ENCODE results near the gene PPP2R5A.
"Not testable (repeated sequence)": the region's sequence is repeated elsewhere in the genome, so short reads cannot be mapped to it uniquely, and the experiment has no call there.

Gene PPP2R5A

DNA sequence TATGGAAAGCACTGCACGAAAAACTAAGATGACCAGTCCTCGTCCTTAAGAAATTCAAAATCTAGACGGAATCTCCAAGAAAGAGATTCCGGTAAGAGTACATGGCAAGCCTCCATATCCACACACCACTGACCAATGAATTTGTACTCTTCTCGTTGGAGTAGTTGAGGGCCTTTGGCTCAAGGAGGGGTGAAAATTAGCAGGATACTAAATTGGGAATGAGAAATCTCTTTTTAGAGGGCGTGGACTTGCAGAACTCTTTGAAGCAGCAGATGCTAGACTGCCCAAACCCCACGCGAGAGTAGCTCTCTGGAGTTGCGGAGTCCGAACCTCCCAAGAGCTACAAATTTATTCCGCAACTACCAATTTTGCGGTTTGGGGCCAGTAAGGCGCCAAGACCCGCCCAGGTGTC lies 872 bp upstream of the PPP2R5A start:
- TF ChIP-seq POLR2A (IDR thresholded peaks at IDR 0.05; ENCODE audit: extremely low read depth, insufficient read length) (no peak), MYC (IDR thresholded peaks at IDR 0.05; ENCODE audit: low read depth, low read length) (no peak), CTCF (IDR thresholded peaks at IDR 0.05; ENCODE audit: low read depth, low read length) (no peak)
- TF ChIP-seq, protein P1, sequence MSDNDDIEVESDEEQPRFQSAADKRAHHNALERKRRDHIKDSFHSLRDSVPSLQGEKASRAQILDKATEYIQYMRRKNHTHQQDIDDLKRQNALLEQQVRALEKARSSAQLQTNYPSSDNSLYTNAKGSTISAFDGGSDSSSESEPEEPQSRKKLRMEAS (IDR thresholded peaks at IDR 0.05; ENCODE audit: low read depth, low read length): no peak
- H3K4me3 ChIP-seq (ENCODE audit: low read depth, low read length): peak overlapping the region; percentile 88
- DNase-seq (ENCODE audit: low read depth): no peak

GRCh38 chr1:212285685-212286555 lies 710 bp downstream of the PPP2R5A start:
- DNase-seq (ENCODE audit: low read depth): peak; percentile 78
- H3K4me3 ChIP-seq (ENCODE audit: low read depth, low read length): peak overlapping the region; percentile 96
- no peak for TF ChIP-seq MYC (IDR thresholded peaks at IDR 0.05; ENCODE audit: low read depth, low read length)
- TF ChIP-seq CTCF (IDR thresholded peaks at IDR 0.05; ENCODE audit: low read depth, low read length): no peak
- no peak for TF ChIP-seq POLR2A (IDR thresholded peaks at IDR 0.05; ENCODE audit: extremely low read depth, insufficient read length)
- TF ChIP-seq, protein P1 (IDR thresholded peaks at IDR 0.05; ENCODE audit: low read depth, low read length): no peak

- TF ChIP-seq, protein P1 (IDR thresholded peaks at IDR 0.05; ENCODE audit: low read depth, low read length): no peak
- TF ChIP-seq CTCF (IDR thresholded peaks at IDR 0.05; ENCODE audit: low read depth, low read length) (no peak), MYC (IDR thresholded peaks at IDR 0.05; ENCODE audit: low read depth, low read length) (no peak), POLR2A (IDR thresholded peaks at IDR 0.05; ENCODE audit: extremely low read depth, insufficient read length) (no peak)
- H3K4me3 ChIP-seq (ENCODE audit: low read depth, low read length): peak overlapping the region; percentile 96
- DNase-seq (ENCODE audit: low read depth): no peak
Observed at GRCh38 chr1:212286556-212287131, 1.4 kb downstream of the PPP2R5A start.

GRCh38 chr1:212287261-212287895 lies 2.2 kb downstream of the PPP2R5A start:
- no peak for TF ChIP-seq CTCF (IDR thresholded peaks at IDR 0.05; ENCODE audit: low read depth, low read length)
- TF ChIP-seq, protein P1 (IDR thresholded peaks at IDR 0.05; ENCODE audit: low read depth, low read length): no peak
- TF ChIP-seq POLR2A (IDR thresholded peaks at IDR 0.05; ENCODE audit: extremely low read depth, insufficient read length): no peak
- TF ChIP-seq MYC (IDR thresholded peaks at IDR 0.05; ENCODE audit: low read depth, low read length): no peak
- DNase-seq (ENCODE audit: low read depth): no peak
- H3K4me3 ChIP-seq (ENCODE audit: low read depth, low read length): peak overlapping the region; percentile 96

DNA sequence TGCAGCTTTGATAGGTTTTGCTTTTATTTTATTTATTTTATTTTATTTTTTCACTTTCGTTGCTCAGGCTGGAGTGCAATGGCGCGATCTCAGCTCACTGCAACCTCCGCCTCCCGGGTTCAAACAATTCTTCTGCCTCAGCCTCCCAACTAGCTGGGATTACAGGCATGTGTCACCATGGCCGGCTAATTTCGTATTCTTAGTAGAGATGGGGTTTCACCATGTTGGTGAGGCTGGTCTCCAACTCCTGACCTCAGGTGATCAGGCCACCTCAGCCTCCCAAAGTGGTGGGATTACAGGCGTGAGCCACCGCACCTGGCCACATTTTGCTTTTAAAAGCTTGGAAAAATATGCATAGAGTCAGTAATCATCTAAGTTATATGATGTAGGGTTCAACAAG lies 2.8 kb downstream of the PPP2R5A start:
- not testable (repeated sequence) for DNase-seq (ENCODE audit: low read depth)
- peak overlapping the region; percentile 96 for H3K4me3 ChIP-seq (ENCODE audit: low read depth, low read length)

GRCh38 chr1:212288615-212289014 lies 3.4 kb downstream of the PPP2R5A start:
- H3K4me3 ChIP-seq (ENCODE audit: low read depth, low read length): peak overlapping the region; percentile 96
- no peak for DNase-seq (ENCODE audit: low read depth)
- no peak for TF ChIP-seq POLR2A (IDR thresholded peaks at IDR 0.05; ENCODE audit: extremely low read depth, insufficient read length)
- no peak for TF ChIP-seq MYC (IDR thresholded peaks at IDR 0.05; ENCODE audit: low read depth, low read length)
- TF ChIP-seq CTCF (IDR thresholded peaks at IDR 0.05; ENCODE audit: low read depth, low read length): no peak
- TF ChIP-seq, protein P1 (IDR thresholded peaks at IDR 0.05; ENCODE audit: low read depth, low read length): no peak

Data from NB4 (cell line).